ENCODE results near the gene BICRAL.

GRCh38 chr6:42829561-42830092, 47.8 kb downstream of the BICRAL start:
- TF ChIP-seq, protein P1, sequence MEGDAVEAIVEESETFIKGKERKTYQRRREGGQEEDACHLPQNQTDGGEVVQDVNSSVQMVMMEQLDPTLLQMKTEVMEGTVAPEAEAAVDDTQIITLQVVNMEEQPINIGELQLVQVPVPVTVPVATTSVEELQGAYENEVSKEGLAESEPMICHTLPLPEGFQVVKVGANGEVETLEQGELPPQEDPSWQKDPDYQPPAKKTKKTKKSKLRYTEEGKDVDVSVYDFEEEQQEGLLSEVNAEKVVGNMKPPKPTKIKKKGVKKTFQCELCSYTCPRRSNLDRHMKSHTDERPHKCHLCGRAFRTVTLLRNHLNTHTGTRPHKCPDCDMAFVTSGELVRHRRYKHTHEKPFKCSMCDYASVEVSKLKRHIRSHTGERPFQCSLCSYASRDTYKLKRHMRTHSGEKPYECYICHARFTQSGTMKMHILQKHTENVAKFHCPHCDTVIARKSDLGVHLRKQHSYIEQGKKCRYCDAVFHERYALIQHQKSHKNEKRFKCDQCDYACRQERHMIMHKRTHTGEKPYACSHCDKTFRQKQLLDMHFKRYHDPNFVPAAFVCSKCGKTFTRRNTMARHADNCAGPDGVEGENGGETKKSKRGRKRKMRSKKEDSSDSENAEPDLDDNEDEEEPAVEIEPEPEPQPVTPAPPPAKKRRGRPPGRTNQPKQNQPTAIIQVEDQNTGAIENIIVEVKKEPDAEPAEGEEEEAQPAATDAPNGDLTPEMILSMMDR (conservative IDR thresholded peaks at IDR 0.05) = no peak
- TF ChIP-seq ZFX (IDR thresholded peaks at IDR 0.05) = no peak
